GM18526 (cell line): ENCODE measurements around the gene FGFBP1.

Experiments
- POLR2A ChIP-seq: IDR thresholded peaks from 3 replicates; pipeline ENCODE4 v1.6.1; 2011; ENCODE audit not compliant: insufficient read length; ENCODE audit errors: extremely low read depth

The FGFBP1 gene

DNA sequence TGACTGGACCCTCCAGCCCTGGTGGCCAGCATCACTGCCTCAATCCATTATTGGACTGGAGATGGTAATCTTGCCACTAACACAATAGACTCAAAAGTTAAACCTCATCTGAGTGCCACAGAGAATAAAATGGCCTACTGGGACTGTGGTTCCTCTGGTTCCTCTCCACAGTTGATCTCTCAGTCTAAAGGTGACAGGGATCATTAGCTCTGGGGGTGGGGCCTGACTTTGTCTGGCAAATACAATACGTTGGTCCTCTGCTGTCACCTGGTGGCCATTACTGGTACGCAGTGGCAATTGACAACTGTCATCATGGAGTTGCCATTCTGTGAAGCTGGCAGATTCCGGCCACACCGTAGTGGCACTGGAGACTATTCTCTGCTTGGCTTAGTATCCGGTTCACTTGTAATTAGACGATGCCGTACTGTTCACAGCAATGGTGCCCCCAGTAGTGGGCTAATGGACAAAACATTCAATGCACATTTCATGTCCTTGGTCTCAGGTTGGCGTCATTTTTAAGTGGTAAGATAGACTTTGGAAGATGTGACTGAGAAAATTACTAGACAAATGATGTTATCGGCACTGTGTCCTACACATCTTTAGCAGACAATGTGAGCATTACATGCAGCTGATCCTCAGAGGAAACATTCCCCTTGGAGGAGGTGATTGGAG, 17.8 kb upstream of the FGFBP1 start:
- TF ChIP-seq POLR2A, result no peak

DNA sequence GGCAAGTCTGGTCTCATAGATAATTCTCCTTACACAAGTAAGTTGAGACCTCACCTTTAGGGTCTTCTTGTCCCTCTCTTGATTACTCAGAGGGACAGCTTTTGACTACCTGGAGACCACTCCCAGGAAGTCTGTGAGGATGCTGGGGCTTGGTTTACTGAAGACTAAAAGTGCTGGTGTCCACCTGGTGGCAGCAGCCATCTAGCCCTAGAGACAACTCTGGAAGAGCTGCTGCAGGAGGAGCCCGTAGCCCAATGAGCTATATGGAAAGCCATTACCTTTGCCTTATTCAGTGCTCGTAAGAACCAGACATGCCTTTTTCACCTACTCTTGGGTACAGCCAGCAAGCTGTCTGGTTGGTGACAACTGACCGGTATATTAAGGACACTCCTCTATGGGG, 17.1 kb upstream of the FGFBP1 start:
- TF ChIP-seq POLR2A, result no peak

GRCh38 chr4:15953625-15954024, 15.1 kb upstream of the FGFBP1 start:
- no peak for TF ChIP-seq POLR2A

GRCh38 chr4:15951781-15952180, 13.2 kb upstream of the FGFBP1 start:
- TF ChIP-seq POLR2A, result no peak

GRCh38 chr4:15948826-15949225, 10.3 kb upstream of the FGFBP1 start:
- no peak for TF ChIP-seq POLR2A

DNA sequence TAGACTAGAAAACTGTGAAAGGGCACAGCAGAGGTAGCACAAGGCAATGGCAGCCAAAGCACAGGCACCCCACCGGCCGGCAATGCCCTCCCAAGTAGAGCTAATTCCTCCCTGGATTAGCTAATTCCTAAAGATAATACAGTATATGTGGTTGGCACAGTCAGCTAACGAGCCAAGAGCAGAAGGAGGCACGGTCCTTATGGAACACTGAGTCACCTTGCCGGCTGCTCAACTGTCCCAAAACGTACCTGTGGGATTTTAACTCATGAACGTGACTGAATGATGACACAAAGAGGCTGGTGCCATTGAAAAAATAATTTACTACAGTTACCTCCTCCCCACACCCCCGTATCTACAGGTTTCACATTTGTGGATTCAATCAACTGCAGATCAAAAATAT, 9.1 kb upstream of the FGFBP1 start:
- no peak for TF ChIP-seq POLR2A

DNA sequence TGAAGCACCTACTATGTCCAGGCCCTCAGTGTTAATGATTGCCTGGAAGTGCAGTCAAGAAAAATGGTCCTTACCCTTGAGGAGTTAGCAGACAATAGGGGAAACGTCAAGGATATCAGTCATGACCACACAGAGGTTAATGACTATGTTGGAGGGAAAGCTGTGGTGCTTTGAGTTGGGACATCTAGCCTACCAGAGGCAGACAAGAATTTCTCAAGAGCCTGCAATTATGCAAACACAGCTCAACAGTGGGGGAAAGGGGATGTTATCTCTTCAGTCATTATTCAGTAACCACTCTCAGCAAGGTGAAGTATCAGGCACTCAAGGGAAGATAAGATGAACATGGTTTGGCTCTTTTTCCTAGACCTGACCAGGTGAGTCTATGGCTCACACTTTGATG, 7.0 kb upstream of the FGFBP1 start:
- TF ChIP-seq POLR2A, result no peak

DNA sequence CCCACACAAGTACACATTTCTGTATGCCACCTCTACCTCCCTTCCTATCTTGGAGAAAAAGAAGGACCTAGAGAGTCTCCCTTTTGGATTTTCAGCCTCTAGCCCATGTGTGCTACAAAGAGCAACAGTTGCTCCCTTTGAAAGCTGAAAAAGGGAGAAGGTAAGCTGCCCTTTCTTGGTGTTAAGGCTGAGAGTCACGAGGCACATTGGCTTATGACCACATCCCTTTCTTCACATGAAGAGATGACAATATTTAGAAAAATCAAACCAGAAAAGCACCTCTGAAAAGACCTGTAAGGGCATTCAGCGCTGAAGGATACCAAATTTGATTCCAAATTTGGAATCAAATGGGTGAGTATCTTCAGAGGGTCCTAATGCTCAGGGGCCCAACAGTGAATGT, 6.4 kb upstream of the FGFBP1 start:
- TF ChIP-seq POLR2A, result no peak

DNA sequence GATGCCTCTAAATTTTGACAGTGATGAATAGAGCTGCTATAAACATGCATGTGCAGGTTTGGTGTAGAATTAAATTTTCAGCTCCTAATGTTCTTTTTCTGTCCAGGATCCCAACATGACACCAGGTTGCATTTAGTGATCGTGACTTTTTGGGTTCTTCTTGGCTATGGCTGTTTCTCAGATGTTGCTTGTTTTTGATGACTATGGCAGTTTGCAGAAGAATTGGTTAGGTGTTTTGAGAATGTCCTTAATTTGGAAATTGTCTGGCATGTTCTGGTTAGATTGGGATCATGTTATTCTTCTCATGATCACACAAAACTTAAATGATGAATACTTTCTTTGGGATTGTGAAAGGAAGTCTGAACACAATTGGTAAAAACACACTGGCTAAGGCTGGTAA, 3.7 kb upstream of the FGFBP1 start:
- TF ChIP-seq POLR2A, result no peak

DNA sequence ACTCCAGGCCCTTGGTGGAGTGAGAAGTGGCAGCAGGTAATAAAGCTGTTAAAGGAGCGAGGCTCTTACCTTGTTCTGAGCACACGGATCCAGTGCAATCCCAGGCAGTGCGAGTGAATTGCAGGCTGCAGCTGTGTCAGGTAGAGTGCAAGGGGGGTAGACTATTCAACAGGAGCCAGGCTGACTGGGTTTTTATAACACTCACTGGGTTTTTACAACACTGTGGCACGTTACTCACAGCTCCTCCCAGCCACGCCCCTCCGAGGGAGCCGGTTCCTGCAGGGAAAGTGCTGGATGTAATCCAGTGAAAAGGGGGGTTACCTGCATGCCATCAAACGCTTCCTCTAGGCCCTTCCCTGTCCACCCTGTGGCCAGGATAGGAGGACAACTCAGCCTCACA, 358 bp downstream of the FGFBP1 start:
- no peak for TF ChIP-seq POLR2A

DNA sequence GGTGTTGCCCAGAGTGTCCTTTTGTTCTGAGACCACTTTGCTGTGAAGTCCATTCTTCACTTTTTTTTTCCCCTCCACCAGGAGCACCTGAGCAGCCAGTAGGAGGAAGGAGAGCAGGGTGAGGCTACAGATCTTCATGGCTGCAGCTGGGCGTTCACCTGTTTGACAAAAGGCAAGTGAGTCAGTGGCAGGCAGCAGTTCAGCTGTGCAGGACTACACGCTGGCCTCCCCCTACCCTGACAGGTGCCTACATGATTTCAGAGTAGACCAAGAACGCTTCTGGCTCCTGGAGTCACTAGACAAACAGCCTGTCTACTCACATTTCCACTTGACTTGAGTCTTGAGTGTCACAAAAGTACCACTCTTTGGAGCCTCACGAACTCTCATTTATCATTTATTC, 2.0 kb downstream of the FGFBP1 start:
- TF ChIP-seq POLR2A, result no peak

- no peak for TF ChIP-seq POLR2A
Observed at GRCh38 chr4:15935504-15936402, 2.8 kb downstream of the FGFBP1 start.

DNA sequence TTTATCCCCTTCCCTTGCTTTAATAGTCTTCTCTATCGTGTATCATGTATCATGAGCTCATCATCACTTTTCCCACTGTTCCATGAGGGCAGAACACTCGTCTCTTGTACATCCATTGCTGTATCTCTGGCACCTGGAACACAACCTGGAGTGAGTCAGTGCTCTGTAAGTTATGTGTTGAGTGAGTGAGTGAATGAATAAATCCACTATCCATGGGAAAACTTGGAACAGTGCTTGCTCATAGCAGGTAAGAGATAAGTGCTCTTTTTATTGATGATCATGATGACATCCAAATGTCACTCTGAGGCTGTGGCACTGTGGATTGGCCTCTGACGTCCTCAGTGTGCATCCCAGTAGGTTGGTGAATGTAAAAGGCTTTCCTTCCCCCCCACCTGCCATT, 4.3 kb downstream of the FGFBP1 start:
- TF ChIP-seq POLR2A, result no peak

DNA sequence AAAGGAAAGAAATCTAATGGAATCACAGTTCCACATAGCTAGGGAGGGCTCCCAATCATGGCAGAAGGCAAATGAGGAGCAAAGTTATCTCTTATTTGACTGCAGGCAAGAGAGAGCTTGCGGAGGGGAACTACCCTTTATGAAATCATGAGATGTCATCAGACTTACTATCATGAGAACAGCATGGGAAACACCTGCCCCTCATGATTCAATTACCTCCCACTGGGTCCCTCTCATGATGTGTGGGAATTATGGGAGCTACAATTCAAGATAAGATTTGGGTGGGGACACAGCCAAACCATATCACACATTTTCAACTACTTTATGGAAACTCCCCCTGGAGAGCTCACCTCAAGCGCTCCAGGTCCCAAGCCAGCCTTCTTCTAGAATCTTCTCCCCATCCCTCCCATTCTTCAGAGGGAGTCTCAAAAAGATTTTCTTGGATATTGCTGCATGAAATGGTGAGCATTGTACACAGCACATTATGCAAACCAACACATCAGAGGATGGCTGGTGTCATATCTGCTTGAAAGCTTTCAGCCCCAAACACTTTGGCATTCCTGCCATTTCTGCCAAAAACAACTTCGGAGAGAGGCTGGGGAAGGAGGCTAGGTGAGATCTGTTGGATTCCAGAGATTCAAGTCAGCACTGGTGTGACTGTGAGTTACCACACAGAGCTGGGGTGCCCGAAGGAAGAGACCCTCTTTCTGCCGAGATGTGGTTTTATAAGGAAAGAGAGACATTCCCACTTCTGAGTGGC, 6.9 kb downstream of the FGFBP1 start:
- TF ChIP-seq POLR2A, result no peak

GRCh38 chr4:15930314-15930713, 8.2 kb downstream of the FGFBP1 start:
- TF ChIP-seq POLR2A, result no peak

GRCh38 chr4:15929540-15929939, 9.0 kb downstream of the FGFBP1 start:
- no peak for TF ChIP-seq POLR2A
